ENCODE measurements around the gene MYD88.
"Not testable (repeated sequence)": the region's sequence is repeated elsewhere in the genome, so short reads cannot be mapped to it uniquely, and the experiment has no call there.

Gene MYD88

GRCh38 chr3:38147421-38147820, 9.0 kb downstream of the MYD88 start:
- no peak for DNase-seq

- DNase-seq = no peak
Measured at GRCh38 chr3:38148311-38148882, 9.9 kb downstream of the MYD88 start.

DNA sequence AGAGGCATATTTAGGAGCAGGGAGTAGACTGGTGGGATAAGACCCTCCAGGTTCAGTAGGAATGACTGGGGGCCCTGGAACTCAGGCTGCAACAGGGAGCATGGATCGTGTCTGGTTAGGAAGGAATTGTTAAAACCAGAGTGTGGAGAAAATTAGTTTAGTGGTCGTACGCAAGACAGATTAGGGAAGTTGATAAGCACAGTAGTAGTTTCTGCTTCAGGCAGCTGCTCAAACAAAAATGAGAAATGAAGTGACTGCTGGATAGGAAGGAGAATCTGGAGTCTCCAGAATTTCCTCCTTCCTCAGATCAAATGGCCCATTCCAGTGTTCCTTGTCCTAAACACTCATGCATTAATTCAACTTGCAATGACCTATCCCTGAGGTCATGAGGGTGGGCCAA, 11.2 kb downstream of the MYD88 start:
- no peak for DNase-seq

- no peak for DNase-seq
Measured at GRCh38 chr3:38150780-38151528, 12.5 kb downstream of the MYD88 start.

- DNase-seq = no peak
Measured at GRCh38 chr3:38151667-38152265, 13.3 kb downstream of the MYD88 start.

DNA sequence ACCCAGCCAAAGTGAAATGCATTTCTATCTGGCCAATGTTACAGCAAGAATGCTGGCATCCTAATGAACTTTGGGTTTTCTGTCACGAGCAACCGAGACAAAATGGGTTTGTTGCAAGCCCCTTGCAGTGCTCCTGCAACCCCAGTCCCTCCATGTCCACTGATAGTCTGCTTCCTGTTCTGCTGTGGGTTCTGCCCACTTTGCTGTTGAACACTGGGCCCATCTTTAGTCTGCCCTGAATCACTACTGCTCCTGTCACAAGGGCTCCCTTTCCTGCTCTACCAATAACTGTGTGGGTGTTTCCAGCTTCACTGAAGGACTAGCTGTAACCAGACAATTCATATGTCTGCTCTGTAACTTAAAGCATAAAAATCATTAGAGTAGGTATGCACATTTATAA, 14.1 kb downstream of the MYD88 start:
- no peak for DNase-seq

GRCh38 chr3:38153221-38153620, 14.8 kb downstream of the MYD88 start:
- DNase-seq = no peak

DNA sequence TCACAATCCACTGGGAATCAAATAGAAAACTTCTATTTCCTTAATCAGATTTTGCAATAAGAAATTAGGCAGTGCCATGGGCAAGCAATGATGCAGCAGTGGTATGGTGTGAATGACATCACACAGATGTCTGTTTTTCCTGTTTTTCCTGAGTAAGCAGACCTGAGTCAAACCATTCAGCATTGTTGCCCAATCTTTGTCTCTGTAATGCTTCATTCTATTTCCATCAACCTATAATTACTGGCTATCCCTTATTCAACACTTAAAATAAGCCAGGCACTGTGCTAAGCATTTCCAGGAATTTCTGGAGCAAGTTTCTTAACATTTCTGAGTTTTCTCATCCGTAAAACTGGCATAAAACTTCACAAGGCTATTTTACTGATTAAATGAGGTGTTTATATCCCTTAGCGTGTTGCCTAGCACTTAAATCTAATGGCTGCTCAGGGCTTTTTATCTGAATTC, 15.6 kb downstream of the MYD88 start:
- no peak for DNase-seq

DNA sequence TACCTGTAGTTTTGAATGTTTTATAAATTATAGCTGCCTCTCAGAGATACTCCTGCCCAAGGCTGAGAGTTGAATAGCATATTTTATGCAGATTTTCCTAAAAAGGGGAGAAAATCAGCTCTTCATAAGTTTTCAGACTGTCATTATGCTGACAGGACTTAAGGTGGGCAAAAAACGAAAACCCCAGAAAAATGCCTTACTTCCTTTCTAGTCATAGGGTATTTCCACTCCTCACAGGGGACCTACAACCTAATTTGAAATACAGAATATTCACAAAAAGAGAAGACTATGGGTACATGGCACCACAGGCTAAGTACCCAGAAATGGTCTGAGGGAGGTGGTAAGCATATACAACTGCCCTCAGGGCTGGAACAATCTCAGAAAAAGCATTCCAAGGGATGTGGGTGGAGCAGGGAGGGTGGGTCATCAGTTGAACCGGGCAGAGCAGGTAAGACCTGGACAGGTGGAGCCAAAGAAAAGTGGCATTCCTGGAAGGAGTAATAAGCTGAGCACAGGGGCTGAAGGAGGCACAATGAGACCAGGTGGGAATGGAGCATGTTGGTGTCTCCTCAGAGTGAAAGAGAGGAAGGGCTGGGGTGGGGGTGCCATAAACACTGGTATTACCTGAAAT, 16.3 kb downstream of the MYD88 start:
- no peak for DNase-seq

DNA sequence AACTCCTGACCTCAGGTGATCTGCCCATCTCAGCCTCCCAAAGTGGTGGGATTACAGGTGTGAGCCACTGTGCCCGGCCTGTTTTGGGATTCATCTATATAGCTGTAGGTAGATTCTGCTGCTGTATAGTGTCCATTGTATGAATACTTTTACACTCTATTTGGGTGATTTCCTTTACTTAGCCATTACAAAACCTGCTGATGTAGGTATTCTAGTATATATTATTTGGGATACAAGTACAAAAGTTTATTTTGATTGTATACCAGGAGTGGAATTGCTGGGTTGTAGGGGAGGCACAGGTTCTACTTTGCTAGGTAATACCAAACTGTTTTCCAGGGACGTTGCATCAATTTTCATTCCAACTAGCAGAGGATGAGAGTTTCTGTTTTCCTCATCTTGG, 17.4 kb downstream of the MYD88 start:
- DNase-seq = no peak

DNA sequence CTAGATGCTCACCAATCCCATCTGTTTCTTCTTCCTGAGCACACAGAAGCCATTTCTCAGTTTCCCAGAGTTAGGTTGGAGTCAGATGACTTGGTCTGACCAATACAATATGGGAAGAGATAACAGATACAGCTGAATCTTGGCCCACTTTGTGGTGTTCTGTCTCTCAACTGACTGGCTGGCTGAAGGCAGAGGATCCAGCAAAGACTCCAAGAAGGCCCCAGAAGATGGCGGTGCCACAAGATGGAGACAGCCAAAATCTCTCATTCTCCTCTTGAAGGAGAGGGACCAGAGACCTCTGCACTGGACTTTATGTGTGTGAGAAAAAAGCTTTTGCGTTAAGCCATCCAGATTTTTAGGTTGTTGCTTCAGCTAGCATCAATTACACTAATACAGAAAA, 18.7 kb downstream of the MYD88 start:
- DNase-seq = no peak

DNA sequence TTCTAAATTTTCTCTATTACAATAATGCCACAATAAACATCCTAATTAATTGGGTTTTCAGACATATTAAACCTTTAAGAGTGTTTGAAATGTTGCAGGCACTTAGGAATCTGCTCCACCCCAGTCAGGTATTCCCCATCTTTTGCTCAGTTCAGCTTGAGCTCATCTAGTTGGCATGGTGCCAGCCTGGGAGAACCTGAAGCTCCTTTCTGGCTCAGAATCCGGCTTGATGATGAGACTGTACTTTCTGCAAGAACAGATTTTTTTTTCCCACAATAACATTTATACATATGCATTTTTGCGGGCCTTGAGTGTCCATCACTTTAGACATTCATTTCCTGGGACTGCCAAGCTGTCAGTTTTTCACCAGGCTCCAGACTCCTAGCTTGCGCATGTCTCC, 19.1 kb downstream of the MYD88 start:
- no peak for DNase-seq

DNA sequence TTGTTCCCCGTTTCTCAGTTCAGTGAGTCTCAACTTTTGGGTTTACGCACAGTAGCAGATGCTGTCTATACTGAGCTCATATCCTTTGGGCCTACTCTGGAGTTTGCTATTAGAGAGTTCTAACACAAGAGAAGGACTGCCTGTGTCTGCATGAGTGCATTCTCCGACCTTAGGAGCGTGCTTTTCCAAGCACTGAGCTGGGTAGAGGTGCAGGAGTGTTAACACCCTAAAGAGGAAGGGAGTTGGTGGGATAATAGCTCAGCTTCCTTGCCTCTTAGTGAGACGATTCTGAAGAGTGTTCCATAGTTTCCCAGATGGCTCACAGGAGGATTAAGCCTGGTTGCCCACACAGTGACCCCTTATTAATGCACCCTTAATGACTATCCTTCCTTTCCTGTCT, 20.0 kb downstream of the MYD88 start:
- no peak for DNase-seq

DNA sequence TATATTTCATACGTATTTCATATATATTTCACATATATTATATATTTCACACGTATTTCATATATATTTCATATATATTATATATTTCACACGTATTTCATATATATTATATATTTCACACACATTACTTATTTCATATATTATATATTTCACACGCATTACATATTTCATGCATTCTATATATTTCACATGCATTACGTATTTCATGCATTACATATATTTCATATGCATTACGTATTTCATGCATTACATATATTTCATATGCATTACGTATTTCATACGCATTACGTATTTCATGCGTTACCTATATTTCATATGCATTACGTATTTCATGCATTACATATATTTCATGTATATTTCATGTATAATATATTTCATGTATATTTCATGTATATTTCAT, 22.2 kb downstream of the MYD88 start:
- not testable (repeated sequence) for DNase-seq

GRCh38 chr3:38163117-38163840, 24.8 kb downstream of the MYD88 start:
- no peak for DNase-seq

GRCh38 chr3:38163841-38164642, 25.6 kb downstream of the MYD88 start:
- no peak for DNase-seq

DNA sequence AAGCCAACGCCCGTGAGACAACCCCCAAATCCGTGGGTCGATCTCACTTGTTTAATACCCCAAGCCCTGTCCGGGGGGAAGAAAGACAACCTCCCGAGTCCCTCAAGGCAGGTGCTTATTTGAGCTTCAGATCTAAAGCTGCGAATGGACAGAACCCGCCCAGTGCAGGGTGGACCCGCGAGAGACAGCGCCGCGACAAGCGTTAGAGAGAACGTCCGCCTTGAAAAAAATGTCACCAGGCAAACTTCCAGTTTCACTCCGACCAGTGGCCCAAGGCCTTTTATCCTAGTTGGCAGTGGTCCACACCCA, 26.1 kb downstream of the MYD88 start:
- DNase-seq = no peak

- DNase-seq = peak; percentile 90
Measured at GRCh38 chr3:38164952-38165721, 26.7 kb downstream of the MYD88 start, which contains the start of gene OXSR1. OXSR1 (plus strand) TSS chr3:38165537; CDS start chr3:38165877, 340 bp downstream.

DNA sequence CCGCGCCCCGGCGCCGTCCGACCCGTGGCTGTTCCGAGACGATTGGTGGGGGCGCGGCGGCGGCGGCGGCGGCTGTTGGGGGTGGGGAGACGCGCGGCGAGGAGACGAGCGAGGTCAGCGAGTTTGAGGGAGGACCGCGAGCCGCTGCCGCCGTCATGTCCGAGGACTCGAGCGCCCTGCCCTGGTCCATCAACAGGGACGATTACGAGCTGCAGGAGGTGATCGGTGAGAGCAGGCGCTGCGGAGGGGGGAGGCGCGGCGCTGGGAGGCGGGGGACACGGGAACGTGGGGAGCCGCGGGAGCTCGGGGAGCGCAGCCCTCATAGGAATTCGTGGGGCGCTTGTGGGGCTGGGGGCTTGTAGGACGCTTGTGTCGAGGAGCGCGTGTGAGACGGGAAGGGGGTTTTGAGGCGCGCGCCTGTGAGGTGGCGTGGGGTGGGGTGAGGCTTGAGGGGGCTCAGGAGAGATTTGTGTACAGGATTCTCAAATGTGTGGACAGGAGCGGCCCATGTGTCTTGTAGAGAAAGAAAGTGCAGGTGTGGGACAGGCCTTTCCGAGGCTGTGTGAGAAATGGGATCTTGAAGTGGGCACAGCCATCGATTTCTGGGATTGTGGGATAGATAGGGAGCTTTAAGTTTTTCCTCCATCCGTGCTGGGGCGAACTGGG, 27.4 kb downstream of the MYD88 start:
- DNase-seq = no peak

GRCh38 chr3:38167591-38167990, 29.1 kb downstream of the MYD88 start:
- no peak for DNase-seq
